Ishikawa (cell line): ENCODE results near the gene DDTL.

Source experiments
- EP300 ChIP-seq: IDR thresholded peaks from 2 replicates; pipeline ENCODE4 v1.6.1; 2012; ENCODE audit warnings: borderline replicate concordance
- NFIC ChIP-seq: IDR thresholded peaks from 2 replicates; pipeline ENCODE4 v1.6.1; 2012
- RAD21 ChIP-seq: IDR thresholded peaks from 2 replicates; pipeline ENCODE4 v1.6.1; 2012; ENCODE audit warnings: low read depth
- TF ChIP-seq, protein P1 (sequence below): IDR thresholded peaks from 2 replicates; pipeline ENCODE4 v1.6.1; 2012; ENCODE audit warnings: low read depth, mild to moderate bottlenecking

DNA sequence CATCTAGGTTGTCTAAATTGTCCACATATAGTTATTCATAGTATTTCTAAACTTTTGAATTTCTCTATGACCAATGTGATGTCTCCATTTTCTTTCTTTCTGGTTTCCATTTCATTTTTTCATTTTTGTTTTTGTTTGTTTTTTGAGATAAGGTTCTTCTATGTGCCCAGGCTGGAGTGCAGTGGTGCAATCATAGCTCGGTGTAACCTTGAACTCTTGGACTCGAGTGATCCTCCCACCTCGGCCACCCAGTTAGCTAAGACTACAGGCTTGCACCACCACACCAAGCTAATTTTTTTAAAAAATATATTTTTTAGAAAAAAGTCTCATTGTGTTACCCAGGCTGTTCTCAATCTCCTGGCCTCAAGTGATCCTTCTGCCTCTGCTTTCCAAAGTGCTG lies 30.4 kb downstream of the DDTL start:
- TF ChIP-seq RAD21 (no peak), NFIC (no peak), EP300 (no peak)
- TF ChIP-seq, protein P1, sequence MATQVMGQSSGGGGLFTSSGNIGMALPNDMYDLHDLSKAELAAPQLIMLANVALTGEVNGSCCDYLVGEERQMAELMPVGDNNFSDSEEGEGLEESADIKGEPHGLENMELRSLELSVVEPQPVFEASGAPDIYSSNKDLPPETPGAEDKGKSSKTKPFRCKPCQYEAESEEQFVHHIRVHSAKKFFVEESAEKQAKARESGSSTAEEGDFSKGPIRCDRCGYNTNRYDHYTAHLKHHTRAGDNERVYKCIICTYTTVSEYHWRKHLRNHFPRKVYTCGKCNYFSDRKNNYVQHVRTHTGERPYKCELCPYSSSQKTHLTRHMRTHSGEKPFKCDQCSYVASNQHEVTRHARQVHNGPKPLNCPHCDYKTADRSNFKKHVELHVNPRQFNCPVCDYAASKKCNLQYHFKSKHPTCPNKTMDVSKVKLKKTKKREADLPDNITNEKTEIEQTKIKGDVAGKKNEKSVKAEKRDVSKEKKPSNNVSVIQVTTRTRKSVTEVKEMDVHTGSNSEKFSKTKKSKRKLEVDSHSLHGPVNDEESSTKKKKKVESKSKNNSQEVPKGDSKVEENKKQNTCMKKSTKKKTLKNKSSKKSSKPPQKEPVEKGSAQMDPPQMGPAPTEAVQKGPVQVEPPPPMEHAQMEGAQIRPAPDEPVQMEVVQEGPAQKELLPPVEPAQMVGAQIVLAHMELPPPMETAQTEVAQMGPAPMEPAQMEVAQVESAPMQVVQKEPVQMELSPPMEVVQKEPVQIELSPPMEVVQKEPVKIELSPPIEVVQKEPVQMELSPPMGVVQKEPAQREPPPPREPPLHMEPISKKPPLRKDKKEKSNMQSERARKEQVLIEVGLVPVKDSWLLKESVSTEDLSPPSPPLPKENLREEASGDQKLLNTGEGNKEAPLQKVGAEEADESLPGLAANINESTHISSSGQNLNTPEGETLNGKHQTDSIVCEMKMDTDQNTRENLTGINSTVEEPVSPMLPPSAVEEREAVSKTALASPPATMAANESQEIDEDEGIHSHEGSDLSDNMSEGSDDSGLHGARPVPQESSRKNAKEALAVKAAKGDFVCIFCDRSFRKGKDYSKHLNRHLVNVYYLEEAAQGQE, result no peak
